HG02642 (cell line): ENCODE results near the gene ZIC4.

Source experiments
- ATAC-seq: cut with Tn5 transposase; IDR thresholded peaks from one replicate; pipeline ENCODE4 v1.9.1; 2021; ENCODE audit warnings: mild to moderate bottlenecking; ENCODE audit not compliant: unreplicated experiment, poor library complexity

ZIC4 gene

DNA sequence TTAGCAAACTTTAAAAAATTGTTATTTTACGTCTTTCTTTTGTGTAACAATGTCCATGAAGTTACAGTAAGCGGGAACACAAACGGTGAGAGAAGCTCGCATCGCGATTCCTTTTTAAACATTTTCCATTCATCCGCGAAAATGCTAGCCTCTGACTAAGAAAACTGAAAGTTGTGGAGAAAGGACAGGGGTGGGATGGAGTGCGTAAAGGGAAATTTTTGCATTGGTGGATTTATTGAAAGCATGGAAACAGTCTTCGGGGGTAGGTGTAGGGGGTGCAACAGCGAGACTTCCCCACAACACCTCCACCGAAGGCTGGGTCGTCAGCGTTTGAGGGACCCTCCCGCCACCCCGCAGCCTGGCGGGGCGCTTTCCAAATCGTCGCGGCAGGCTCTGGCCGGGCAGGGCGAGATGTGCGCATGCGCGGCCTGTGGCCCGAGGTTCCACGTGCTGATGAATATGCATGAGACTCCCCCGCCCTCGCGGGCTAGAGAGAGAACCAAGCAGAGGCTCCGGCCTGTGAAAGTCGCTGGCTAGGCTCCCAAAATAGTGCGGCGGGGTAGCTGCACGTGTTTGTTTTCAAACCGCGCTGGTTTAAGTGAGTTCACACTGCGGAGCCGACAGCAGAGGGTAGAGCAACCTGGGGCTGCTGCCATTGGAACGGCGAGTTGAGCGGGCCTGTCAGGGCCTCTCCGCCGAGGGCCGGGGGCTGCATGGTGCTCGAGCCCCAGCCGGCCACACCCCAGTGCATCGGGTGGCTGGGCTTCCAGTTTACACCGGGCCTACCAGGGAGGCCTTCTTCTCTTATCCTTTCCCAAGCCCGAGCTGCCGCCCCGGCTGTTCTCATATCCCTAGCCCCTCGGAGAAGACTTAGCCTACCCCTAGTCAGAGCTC, 12.7 kb upstream of the ZIC4 start:
- ATAC-seq: no peak

DNA sequence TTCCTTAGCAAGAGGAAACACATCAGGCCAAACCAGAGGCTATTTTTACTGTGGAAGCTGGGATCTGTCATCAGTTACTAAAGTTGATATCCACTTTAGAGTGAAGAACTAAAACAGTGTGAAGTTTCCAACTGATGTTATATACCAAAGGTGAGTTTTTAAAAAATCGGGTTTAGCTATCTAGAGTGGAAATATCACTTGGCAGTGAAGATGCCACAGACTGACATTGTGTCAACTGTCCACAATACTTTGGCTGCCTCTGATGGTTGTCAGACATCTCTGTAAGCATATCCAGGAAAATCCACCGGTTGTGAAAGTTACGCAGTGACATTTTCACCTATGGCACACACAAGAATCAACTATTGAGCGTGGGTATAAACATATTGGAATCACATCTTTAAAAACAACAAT, 12.0 kb upstream of the ZIC4 start:
- ATAC-seq: no peak

DNA sequence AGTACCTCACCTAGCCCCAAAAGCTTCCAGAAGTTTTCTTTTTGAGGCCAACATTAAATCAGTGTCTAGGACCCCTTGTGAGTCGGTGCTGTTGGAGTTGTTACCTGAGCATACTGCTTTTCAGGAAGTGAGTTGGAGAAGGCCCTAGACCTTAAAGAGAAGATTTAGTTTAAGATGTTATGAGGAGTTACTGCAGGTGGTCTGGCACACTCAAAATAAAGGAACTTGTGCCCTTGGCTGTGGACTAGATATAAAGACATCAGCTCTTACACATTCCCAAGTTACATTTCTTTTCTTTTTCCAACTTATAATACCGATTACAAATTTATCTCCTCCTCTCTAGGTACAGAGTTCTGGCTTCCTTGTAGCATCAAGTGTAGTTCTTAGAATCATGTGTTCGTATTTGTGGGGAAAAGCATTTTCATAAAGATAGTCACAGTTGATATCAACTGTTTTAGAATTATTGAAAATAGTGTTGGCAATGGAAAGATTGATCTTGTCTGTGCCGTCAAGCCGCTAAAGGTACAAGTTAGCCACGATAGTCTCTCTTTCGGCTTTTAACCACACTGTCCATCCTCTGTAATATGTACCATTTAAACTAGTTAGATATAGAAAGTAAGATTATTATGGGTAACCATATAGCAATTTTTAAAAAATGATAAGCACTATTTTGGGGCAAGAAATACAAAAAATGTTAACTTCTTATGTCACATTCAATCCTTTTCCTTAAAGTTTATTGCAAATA, 11.4 kb upstream of the ZIC4 start:
- ATAC-seq: no peak

DNA sequence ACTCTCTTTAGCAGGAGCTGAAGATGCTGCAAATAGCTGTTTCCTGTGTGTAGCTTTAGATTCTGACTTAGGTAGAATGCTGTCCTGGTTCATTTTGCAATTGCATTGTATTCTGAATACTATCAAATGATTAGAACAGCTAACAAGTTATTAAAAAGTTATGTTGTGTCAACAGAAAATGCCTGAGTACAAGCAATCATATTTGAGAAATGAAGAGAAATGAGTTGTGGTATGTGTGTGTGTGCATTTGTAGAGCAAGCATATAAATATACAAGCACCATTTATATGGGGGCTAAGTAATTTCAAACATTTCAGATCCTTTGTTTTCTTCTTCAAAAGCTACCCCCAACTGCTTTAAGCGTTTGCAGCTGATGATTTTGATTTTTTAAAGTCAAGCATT, 10.6 kb upstream of the ZIC4 start:
- no peak for ATAC-seq

DNA sequence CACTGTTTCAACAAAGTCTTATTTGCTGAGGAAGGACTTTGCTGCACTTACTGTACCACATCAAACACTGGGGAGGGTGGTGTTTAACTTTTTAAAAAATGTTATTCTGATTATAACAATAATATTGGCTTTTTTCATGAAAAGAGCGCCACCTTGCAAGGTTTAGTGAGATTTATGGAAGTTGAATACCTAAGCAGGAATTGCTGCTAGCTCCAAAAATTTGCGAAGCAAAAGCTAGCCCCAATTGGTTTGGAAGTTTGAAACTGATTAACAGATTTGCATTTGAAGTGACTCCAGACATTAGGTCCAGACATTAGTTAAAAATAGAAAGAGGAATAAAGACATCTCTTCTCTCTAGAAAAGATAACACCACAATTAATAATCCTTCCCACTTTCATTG, 9.5 kb upstream of the ZIC4 start:
- no peak for ATAC-seq

DNA sequence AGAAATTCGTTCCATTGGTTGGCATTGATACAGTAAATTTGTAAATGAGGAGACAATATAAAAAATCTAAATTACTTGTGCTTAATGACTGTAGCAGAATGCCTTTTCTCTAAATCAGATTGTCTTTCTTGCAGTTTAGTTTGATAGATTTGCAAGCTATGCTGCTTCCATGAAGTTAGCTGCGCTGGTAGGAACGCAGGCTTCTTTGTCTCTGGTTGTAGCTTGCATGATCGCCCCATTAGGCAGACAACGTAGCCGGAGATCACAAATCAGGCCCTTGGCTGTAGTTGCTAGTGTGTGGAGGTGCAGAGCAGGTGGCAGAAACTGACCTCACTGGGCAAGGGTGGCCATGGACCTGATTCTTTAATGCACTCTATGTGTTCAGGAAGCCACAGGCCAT, 8.9 kb upstream of the ZIC4 start:
- no peak for ATAC-seq

DNA sequence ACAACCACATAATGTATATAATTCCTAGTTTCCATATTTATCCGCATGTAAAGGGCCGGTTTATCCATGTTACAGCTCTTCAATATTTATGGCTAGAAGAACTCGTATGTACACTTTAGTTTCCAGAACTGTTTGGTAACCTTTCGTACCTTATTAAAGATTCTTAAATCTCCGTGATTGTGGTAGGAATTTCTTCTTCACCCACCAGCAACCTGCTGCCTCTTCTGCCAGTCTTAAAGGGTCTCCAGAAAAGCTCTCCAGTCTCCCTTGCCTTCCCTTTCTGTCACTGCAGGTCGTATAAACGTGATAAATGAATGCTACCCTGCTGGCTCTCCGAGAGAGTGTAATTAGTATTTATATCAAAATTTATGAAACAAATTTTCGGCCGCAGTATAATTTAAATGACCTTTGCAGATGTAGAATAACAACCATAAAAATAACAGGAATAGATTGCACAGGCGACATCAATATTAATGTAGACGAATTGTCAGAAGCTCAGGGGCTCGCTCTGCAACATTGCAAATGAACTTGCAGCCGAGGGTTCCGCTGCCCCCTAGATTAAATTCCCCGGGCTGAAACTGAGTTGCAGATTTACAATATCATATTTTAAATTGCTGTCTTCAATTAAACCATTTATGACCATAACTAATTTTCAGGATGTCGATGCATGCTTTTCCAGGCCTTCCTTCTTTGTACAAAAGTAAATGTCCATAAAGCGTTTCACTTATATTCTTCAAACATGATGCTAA, 8.2 kb upstream of the ZIC4 start:
- no peak for ATAC-seq

DNA sequence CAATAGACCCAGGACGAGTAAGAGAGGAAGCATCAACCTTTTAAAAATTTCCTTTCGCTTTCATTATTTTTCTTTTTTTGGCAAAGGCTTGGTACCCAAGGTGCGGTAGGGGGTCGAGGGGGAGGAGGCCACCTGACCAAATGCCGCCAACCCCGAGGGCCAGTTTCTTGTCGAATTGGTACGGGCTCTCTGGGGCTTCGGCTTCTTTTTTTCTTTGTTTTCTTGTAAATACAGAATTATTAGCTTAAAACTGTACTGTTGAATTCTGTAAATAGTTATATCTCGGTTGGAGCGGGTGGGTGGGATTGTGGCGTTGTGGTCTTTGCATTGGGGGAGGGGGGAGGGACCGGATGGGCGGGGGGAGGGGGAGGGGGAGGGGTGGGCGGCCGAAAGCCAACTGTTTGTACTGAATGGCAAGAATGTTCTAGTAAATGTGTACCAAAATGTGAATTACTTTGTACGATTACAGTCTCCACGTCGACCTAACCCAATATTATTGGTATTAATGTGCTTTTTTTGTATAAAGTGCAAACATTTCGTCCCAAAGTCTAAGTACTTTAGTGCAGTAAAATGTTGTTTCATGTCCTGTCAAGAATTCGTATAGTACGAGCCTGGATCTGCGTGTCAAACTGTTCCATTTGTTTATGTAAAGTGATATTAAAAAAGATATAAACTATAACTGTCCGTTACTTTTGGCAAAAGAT, 7.5 kb upstream of the ZIC4 start:
- no peak for ATAC-seq

DNA sequence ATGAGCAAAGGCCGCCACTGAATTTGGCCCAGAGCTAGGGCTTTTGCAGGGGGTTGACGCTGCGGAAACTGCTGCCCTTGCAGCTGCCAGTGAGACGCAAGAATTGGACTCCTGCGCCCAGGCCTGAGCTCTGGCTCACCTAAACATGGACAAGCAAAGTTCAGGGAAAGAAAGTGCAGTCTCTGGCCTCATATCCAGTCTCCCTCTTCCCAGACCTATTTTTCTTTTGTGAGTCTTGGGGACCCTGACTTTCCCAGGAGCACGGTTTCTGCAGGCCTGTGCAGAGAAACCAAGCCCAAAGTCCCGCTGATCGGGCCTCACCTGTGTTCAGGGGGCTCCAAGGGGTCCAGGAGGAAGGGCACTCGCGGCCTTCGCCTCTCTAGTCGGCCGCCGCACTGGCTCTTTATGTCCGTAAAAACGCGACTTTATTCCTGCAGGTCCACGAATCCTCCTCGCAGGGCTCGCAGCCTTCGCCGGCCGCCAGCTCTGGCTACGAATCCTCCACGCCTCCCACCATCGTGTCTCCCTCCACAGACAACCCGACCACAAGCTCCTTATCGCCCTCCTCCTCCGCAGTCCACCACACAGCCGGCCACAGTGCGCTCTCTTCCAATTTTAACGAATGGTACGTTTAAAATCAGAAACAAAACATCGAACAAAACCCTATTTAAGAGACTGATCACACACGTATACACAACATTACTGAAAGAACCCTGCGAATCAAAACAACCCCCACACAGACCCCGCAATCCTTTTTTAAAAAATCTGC, 6.8 kb upstream of the ZIC4 start:
- ATAC-seq: no peak

DNA sequence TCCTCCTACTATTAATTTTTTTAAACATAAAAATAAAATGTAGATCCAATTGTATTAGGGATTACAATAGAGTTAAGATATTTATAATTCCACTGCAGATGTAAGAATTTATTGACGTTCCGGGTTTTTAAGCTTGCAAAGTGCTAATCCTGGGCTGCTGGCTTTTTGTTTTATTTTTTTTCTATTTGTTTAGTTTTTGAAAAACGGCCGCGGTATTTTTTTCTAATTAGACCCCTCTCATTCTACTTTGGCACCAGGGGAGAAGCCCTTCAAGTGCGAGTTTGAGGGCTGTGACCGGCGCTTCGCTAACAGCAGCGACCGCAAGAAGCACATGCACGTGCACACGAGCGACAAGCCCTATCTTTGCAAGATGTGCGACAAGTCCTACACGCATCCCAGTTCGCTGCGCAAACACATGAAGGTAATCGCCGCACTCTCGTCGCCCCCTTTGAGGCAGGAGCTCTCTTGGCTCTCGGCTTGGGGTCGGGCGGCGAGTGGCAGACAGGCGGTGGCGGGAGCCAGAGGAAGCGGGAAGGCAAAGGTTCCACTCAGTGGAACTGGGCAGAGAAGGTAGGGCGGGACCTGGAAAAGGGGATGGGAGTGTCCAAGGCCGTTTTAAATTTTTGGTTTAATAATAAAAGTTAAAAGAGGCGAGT, 6.0 kb upstream of the ZIC4 start:
- no peak for ATAC-seq

DNA sequence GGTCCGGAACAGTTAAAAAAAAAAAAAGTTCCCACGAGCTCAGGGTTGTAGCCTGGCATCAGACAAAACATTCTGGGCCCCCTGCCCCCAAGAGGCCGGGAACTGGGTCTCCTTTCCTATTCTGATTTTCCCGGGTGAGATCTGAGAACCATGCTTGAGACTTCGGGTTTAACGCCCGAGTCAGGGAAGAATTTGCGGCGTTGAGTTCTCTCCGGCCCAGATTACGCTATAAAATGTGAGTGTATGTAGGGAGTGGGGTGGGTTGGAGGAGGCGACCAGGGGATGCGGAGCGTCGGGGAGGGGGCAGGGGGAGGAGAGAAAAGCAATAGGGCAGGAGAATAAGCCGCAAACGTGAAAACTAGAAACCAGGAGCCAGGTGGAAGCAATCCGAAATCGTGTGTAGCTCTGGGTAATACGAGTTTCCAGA, 5.5 kb upstream of the ZIC4 start:
- ATAC-seq: no peak

DNA sequence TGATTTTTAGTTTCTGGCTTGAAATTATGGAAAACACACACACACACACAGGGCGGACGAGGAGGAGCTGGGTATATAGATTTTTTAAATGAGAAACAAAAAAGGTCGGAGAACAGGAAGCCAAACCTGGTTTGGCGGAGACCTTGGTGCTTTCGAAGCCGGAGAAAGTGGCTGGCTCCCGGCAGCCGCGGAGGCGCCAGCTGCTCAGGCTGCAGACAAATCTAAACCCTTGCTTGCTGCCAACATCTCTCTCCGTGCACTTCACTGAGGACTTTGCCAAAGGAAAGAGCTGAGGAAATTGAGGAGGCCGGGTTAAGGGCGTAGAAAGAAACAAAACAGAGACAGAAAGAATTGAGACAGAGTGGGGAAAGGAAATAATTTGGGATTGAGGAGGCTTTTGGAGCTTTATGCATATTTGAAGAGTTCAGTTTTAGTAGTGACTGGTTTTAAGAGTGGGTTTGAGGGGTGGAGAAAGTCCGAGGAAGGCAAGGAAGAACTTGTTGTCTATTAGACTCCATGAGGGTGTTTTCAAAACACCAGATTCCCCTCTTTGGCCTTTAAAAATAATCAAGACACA, 5.0 kb upstream of the ZIC4 start:
- ATAC-seq: no peak

DNA sequence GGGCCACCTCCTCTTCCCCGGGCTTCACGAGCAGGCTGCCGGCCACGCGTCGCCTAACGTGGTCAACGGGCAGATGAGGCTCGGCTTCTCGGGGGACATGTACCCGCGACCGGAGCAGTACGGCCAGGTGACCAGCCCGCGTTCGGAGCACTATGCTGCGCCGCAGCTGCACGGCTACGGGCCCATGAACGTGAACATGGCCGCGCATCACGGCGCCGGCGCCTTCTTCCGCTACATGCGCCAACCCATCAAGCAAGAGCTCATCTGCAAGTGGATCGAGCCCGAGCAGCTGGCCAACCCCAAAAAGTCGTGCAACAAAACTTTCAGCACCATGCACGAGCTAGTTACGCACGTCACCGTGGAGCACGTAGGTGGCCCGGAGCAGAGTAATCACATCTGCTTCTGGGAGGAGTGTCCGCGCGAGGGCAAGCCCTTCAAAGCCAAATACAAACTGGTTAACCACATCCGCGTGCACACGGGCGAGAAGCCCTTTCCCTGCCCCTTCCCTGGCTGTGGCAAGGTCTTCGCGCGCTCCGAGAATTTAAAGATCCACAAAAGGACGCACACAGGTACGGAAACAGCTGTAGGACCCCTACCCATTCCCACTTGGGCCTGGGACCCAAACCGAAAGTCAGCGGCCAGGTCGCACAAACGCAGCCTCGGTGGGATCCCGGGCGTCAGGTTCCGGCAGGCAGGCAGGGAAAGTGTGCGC, 4.3 kb upstream of the ZIC4 start:
- no peak for ATAC-seq

DNA sequence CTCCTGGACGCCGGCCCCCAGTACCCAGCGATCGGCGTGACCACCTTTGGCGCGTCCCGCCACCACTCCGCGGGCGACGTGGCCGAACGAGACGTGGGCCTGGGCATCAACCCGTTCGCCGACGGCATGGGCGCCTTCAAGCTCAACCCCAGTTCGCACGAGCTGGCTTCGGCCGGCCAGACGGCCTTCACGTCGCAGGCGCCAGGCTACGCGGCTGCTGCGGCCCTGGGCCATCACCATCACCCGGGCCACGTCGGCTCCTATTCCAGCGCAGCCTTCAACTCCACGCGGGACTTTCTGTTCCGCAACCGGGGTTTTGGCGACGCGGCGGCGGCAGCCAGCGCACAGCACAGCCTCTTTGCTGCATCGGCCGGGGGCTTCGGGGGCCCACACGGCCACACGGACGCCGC, 3.8 kb upstream of the ZIC4 start:
- ATAC-seq: no peak

DNA sequence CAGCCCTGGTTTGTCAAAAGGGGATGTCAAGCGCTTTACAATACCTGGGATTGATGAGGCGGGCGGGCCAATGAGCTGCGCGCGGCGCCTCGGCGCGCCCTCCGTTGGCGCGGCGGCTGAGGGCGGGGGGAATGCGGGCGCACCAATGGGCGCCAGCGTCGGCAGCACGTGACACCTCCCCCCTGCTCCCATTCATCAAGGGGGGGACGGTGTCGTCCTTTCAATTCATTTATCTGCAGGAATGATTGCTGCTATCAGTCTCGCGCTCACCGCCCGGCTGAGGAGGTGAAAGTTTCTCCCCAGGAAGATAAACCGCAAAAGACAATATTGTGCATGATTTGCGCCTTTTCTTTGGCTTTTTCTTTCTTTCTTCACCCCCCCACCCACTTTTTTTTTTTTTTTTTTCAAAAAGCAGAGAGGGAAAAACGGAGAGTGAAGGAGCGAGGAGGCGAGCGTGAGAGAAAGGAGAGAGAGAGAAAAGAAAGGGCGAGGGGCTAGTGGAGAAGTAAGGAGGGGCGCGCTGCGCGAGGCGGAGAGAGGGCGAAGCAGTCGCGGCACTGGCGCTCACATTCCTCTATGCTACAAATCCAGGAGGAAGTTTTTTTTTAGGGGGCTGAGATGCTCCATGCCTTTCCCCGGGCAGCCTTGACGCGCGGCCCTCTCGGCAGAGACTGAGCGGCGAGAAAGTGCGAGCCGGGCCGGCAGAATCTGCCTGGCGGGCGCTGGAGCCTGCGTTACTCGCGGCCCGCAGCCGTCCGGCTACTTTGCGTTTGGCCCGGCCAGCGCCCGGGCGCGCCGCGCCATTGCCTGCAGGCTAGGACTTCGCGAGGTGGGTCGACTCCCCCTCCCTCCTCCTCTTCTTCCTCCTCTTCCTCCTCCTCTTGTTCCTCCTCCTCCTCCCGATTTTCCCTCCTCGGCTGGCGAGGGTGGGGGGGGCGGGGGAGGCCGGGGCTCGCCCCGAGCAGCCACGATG, 3.1 kb upstream of the ZIC4 start, which contains the start of gene ZIC1:
TSS of gene ZIC1 (plus strand) at position 223 of the 973 bp plus-strand sequence. CDS start at position 971, 748 bp downstream.
- no peak for ATAC-seq

DNA sequence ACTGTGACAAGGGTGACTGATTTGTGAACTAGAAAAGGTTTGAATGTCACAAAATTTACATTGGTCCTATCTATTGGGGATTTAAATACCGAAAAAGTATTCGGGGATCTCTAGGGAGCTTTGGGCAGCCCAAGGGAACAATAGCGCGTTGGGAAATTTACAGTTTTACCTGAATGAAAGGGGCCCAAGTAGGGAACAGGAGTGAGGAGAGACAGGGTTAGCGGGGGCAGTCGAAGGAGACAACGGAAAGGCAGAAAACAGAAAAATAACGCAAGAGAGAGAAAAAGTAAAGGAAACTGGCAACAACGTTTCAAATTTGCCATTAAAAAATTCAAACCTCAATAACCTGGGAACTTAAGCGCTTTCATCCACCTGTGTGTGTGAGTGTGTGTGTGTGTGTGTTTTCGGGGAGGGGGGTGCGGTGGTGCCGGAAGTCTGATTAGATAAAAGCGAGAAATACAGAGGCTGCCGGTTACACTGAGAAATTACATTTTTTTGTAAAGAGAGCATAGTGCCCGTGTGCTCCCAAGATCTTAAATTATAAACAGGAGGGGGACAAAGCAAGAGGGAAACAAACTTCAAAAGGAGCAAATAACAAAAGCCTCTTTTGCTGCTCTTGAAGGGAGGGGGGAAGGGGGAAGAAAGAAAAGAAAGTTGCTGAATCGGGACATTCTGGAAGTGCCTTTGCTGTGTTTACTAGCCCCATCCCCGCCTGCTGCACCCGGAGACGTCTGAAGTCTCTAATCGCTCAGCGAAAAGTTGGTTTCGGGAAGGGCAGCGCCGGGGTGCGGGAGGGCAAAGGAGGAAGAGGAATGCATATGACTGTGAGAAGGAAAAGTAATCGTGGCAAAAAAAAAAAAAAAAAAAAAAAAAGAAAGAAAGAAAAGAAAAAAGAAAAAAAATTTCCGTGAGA, 2.1 kb upstream of the ZIC4 start:
- no peak for ATAC-seq
